Right lobe of liver (tissue), 4 donors: Measurements from ENCODE around the gene CACNB1.

ENCODE experiments used
- CTCF ChIP-seq, 4 donors: fragments of 200-600 bp in 3 of 4; fragments of 450-650 bp in 1 of 4; IDR thresholded peaks; one replicate each; pipeline versions ENCODE4 v1.5.1 to v1.8.0; 2016 to 2022; ENCODE audit warnings: antibody characterized with exemption in 4 of 4, mild to moderate bottlenecking in 2 of 4
- POLR2A ChIP-seq: fragments of 450-650 bp; IDR thresholded peaks from one replicate; pipeline ENCODE4 v1.6.1; 2017; ENCODE audit warnings: antibody characterized with exemption, mild to moderate bottlenecking
- donor health status: DM: no; HTN: no; CAD: no.
- donor health status: DM: no; HTN: no; CAD: no.
- donor health status: DM: no; HTN: yes; CAD: no.

GRCh38 chr17:39170109-39170508 is 27.4 kb downstream of the CACNB1 start:
- no peak for TF ChIP-seq CTCF (IDR thresholded peaks at IDR 0.05)
- TF ChIP-seq POLR2A, result no peak
